ENCODE data around the gene PGA3. TPM values are rescaled to one million over a fixed set of nuclear protein-coding genes. Genes with fewer than 3 reads are reported as not detected.
"Not testable (repeated sequence)": the region's sequence is repeated elsewhere in the genome, so short reads cannot be mapped to it uniquely, and the experiment has no call there.

PGA3 gene
- total RNA-seq, 2 experiments from 2014 or later, result not detected

- H3K27ac Mint-ChIP-seq; H3K36me3 Mint-ChIP-seq (ENCODE audit: low read depth); H3K27me3 Mint-ChIP-seq; DNase-seq; H3K9me3 Mint-ChIP-seq; POLR2A ChIA-PET; H3K4me3 Mint-ChIP-seq; H3K4me1 Mint-ChIP-seq; CTCF ChIA-PET: not testable (repeated sequence)
Measured at GRCh38 chr11:61226457-61227137, 23.3 kb downstream of the PGA3 start.

DNA sequence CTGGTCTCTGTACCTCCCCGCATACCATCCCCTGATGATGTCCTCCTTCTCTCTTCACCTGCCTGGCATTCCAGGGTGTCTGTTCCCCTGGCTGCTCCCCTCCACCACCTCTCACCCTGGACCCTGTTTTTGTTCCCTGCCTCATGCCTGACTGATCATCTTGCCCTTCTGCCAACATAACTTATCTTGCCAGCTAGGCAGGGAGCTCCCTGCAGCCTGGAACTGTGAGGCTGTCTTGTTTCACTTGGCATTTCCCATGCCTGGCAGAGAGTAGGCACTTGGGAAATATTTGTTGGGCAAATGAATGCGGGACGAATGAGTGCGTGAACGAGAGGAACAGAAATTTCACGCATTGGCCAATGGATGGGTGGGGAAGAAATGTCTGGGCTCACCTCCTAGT, 26.1 kb downstream of the PGA3 start:
- H3K4me3 Mint-ChIP-seq; POLR2A ChIA-PET; H3K27me3 Mint-ChIP-seq; H3K4me1 Mint-ChIP-seq; DNase-seq; H3K27ac Mint-ChIP-seq; H3K36me3 Mint-ChIP-seq (ENCODE audit: low read depth); H3K9me3 Mint-ChIP-seq; CTCF ChIA-PET: not testable (repeated sequence)

GRCh38 chr11:61231033-61231432, 27.7 kb downstream of the PGA3 start:
- H3K27me3 Mint-ChIP-seq; H3K4me1 Mint-ChIP-seq; H3K27ac Mint-ChIP-seq; H3K9me3 Mint-ChIP-seq; H3K36me3 Mint-ChIP-seq (ENCODE audit: low read depth); POLR2A ChIA-PET; CTCF ChIA-PET; H3K4me3 Mint-ChIP-seq; DNase-seq: not testable (repeated sequence)

DNA sequence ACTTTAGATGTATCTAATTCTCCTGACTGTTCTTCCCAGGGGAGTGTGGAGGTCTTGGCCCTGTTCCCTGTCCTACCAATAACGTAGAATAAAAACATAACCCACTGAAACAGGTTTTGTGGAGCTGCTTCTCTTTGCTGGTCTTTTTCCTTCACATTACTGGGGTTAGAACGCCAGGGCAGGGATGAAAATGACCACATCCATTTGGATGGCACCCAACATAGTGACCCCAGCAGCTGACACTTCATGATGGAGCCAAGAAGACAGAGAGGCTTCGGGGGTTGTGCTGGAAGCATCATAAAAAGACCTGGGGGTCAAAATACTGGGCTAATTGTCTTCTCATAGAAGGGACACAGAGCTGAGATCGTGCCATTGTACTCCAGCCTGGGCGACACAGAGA, 28.3 kb downstream of the PGA3 start:
- H3K27me3 Mint-ChIP-seq; H3K36me3 Mint-ChIP-seq (ENCODE audit: low read depth); H3K4me1 Mint-ChIP-seq; H3K9me3 Mint-ChIP-seq; CTCF ChIA-PET; H3K4me3 Mint-ChIP-seq; DNase-seq; H3K27ac Mint-ChIP-seq; POLR2A ChIA-PET: not testable (repeated sequence)

DNA sequence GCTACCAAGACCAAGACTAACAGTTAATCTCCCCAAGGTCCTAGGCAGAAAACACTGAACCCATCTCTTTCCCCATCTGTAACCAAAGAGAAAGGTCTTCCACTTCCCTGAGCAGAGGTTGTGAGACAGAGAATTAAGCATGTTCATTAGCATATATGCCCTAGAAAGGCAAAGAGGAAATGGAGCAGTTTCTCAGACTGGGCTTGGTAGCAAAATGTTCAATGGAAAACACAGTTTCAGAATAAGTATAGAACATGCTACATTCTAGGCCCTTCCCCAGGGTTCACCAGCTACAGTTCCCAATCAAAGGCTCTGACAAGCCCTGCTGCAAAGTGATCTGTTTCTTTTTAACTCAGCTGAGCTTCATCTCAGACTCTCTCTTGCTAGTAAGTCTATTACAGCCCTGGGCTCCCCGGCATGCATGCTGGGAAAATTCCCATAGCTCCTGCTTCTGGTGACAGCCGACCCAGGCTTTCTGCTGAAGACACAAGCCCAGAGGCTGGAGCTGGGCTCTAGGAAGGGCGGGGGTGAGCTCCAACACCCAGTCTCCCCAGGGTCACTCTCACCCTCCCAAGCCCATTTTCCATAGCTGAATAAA, 29.3 kb downstream of the PGA3 start:
- H3K27me3 Mint-ChIP-seq; DNase-seq; H3K36me3 Mint-ChIP-seq (ENCODE audit: low read depth); POLR2A ChIA-PET; H3K4me1 Mint-ChIP-seq; CTCF ChIA-PET; H3K9me3 Mint-ChIP-seq; H3K4me3 Mint-ChIP-seq; H3K27ac Mint-ChIP-seq: not testable (repeated sequence)

DNA sequence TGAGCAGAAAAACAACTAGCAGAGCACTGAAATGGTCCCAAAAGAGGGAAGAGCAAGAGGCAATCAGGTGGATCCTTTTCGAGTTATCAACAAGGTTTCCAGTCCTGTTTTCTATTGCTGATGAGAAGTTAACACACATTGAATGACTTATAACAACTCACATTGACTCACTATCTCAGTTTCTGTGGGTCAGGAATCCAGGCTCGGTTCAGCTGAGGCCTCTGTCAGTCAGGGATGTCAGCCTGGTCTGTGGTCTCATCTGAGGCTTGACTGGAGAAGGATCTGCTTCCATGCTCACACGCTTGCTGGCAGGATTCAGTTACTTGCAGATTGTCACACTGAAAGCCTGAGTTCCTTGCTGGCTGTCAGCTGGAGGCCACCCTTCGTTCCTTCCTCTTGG, 33.8 kb downstream of the PGA3 start:
- DNase-seq; H3K4me1 Mint-ChIP-seq; H3K4me3 Mint-ChIP-seq; H3K36me3 Mint-ChIP-seq (ENCODE audit: low read depth); H3K9me3 Mint-ChIP-seq; H3K27ac Mint-ChIP-seq; CTCF ChIA-PET; H3K27me3 Mint-ChIP-seq; POLR2A ChIA-PET: not testable (repeated sequence)

DNA sequence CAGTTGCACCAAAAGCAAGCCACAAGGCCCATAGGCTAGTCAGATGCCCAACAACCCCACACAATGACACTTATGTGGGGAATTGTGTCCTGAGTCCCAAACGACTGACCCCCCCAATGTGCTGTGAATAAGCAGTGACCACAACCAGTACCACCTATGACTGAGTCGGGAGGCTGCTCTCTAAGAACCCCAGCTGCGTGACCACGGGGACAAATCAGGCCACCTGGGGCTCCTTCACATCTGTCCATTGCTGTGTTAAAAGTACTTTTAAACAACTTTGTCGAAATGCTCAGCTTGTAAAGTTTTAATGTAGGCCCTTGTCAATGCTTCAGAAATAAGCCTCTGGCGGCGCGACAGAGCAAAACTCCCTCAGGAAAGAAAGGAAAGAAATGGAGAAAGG, 37.0 kb downstream of the PGA3 start:
- CTCF ChIA-PET; DNase-seq; H3K4me3 Mint-ChIP-seq; H3K27me3 Mint-ChIP-seq; H3K9me3 Mint-ChIP-seq; POLR2A ChIA-PET; H3K36me3 Mint-ChIP-seq (ENCODE audit: low read depth); H3K27ac Mint-ChIP-seq; H3K4me1 Mint-ChIP-seq: not testable (repeated sequence)

- H3K27me3 Mint-ChIP-seq; H3K9me3 Mint-ChIP-seq; DNase-seq; POLR2A ChIA-PET; H3K27ac Mint-ChIP-seq; CTCF ChIA-PET; H3K36me3 Mint-ChIP-seq (ENCODE audit: low read depth); H3K4me1 Mint-ChIP-seq; H3K4me3 Mint-ChIP-seq: not testable (repeated sequence)
Measured at GRCh38 chr11:61240875-61241274, 37.6 kb downstream of the PGA3 start, which contains the start of gene PGA5. Gene PGA5, plus strand, starts transcription at chr11:61241175. Its CDS starts 52 bp downstream, at chr11:61241227.

DNA sequence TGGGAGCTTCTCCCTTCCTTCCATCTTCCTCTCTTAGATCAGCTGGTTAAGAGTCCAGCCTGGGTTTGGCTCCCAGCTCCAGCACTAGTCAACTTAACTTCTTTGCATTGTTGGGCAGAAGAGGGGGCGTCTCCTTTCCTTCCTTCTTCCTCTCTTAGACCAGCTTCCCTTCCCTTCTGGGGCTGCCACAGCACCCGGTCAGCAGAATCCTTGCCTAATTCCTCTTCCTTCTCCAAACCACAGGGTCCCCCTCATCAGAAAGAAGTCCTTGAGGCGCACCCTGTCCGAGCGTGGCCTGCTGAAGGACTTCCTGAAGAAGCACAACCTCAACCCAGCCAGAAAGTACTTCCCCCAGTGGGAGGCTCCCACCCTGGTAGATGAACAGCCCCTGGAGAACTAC, 38.2 kb downstream of the PGA3 start:
- H3K4me3 Mint-ChIP-seq; H3K36me3 Mint-ChIP-seq (ENCODE audit: low read depth); H3K4me1 Mint-ChIP-seq; DNase-seq; H3K27ac Mint-ChIP-seq; H3K27me3 Mint-ChIP-seq; CTCF ChIA-PET; POLR2A ChIA-PET; H3K9me3 Mint-ChIP-seq: not testable (repeated sequence)

GRCh38 chr11:61245284-61245964, 42.1 kb downstream of the PGA3 start:
- H3K27me3 Mint-ChIP-seq; H3K9me3 Mint-ChIP-seq; H3K36me3 Mint-ChIP-seq (ENCODE audit: low read depth); H3K4me1 Mint-ChIP-seq; H3K4me3 Mint-ChIP-seq; POLR2A ChIA-PET; CTCF ChIA-PET; DNase-seq; H3K27ac Mint-ChIP-seq: not testable (repeated sequence)

DNA sequence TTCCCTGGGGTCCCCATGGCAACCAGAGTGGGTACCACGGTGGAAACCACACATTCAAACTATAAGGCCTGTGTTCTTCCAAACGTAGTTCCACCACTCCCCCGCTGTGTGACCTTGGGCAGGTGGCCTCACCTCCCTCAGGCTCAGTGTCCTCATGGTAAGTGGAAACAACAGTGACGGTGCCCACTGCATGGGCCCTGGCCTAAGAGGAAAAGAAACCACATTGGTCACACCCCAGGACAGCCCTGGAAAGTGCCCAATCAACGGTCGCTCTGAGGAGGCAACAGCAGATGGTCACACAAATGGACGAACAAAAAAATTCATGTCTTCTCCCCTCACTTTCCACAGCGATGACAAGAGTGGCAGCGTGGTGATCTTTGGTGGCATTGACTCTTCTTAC, 44.8 kb downstream of the PGA3 start:
- H3K4me3 Mint-ChIP-seq; CTCF ChIA-PET; H3K9me3 Mint-ChIP-seq; POLR2A ChIA-PET; DNase-seq; H3K27ac Mint-ChIP-seq; H3K4me1 Mint-ChIP-seq; H3K36me3 Mint-ChIP-seq (ENCODE audit: low read depth); H3K27me3 Mint-ChIP-seq: not testable (repeated sequence)

DNA sequence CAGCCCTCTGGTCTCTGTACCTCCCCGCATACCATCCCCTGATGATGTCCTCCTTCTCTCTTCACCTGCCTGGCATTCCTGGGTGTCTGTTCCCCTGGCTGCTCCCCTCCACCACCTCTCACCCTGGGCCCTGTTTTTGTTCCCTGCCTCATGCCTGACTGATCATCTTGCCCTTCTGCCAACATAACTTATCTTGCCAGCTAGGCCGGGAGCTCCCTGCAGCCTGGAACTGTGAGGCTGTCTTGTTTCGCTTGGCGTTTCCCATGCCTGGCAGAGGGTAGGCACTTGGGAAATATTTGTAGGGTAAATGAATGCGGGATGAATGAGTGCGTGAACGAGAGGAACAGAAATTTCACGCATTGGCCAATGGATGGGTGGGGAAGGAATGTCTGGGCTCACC, 45.9 kb downstream of the PGA3 start:
- POLR2A ChIA-PET; H3K9me3 Mint-ChIP-seq; H3K27ac Mint-ChIP-seq; H3K4me3 Mint-ChIP-seq; H3K4me1 Mint-ChIP-seq; H3K36me3 Mint-ChIP-seq (ENCODE audit: low read depth); CTCF ChIA-PET; H3K27me3 Mint-ChIP-seq; DNase-seq: not testable (repeated sequence)

DNA sequence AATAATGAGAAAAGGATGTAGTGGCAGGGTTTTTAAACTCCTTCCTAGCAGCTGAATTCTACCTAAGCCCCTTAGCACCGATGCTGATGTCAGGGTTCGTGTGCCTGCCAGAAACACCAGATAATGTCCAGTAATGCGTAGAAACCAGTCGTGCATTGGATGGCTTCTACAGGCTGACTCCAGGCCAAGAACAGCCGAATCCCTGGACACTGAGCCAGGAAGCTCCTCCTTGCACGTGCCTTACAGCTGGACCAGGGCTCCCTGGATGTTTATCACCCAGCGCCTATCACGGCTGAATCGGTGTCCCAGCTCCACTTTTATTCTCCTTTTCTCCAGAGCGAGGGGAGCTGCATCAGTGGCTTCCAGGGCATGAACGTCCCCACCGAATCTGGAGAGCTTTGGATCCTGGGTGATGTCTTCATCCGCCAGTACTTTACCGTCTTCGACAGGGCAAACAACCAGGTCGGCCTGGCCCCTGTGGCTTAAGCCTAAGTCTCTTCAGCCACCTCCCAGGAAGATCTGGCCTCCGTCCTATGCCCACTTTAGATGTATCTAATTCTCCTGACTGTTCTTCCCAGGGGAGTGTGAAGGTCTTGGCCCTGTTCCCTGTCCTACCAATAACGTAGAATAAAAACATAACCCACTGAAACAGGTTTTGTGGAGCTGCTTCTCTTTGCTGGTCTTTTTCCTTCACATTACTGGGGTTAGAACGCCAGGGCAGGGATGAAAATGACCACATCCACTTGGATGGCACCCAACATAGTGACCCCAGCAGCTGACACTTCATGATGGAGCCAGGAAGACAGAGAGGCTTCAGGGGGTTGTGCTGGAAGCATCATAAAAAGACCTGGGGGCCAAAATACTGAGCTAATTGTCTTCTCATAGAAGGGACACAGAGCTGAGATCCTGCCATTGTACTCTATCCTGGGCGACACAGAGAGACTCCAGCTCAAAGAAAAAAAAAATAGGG, 47.8 kb downstream of the PGA3 start:
- H3K27ac Mint-ChIP-seq; H3K9me3 Mint-ChIP-seq; DNase-seq; H3K27me3 Mint-ChIP-seq; H3K36me3 Mint-ChIP-seq (ENCODE audit: low read depth); H3K4me3 Mint-ChIP-seq; H3K4me1 Mint-ChIP-seq; POLR2A ChIA-PET: not testable (repeated sequence)
- CTCF ChIA-PET, result interaction anchor here (0.6 to 1.2 kb wide), 2 partner anchors 17 to 39 kb away, joined by 3 read pairs; no protein-coding TSS in a partner anchor
